ENCODE results near the gene DMD. TPM values are rescaled to one million over a fixed set of nuclear protein-coding genes. Genes with fewer than 3 reads are reported as not detected.

DMD gene
- total RNA-seq, 1 experiment from 2014 or later: 3.9 TPM

DNA sequence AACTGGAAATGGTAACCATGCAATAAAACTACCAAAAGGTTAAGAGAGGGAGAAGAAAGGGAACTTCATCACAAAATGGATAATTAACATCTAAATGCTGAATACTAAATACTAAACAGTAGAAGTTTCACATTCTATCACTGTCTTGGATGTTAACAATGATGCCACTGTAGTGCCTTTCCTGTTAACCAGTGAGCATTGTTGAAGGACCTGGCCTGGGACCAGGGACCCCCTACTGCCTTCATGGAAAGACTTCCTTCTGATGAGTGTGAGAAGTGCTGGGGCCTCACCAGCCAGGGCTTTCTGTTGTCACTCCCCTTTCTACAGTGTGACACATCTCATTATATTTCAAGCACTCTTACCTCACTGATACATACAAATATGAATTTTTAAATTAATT lies 1400.2 kb downstream of the DMD start:
- DNase-seq (ENCODE audit: extremely low read depth, low read depth): no peak

DNA sequence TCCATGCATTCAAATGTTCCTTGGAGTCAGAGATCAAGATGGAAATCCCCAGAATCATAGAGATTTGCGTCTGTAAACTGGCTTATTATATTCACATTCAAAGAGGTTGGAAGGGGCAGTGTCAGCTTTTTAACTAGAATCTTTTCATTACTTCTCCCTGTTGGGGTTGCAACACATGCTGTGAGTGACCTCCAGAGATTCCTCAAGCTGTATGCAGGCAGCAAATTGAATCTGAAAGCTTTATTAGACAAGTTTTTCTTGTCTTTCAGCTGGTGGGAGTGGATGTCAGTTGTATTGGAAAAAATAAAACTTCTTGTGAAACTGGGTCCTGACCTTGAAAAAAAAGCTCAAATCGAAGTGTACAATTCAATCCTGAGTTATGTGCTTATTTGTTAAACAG lies 1403.0 kb downstream of the DMD start:
- DNase-seq (ENCODE audit: extremely low read depth, low read depth): no peak

DNA sequence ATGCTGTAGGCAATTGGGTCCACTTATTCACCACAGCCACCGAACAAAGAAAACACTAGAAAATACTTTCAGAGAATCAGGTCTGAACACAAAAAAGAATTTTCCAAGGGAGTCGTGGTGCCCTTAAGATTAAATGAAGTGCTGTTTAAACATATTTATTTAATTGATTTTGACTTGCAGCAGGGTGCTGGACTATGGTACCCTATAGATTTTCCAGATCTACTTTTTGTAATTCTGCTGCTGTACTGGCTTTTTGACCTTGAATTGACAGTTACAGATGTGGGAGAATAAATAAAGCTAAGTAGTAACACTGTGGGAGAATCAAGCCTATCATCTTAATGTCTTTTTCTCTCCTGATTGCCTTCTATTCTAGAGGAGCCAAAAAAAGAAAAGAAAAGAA lies 1404.2 kb downstream of the DMD start:
- DNase-seq (ENCODE audit: extremely low read depth, low read depth): no peak

DNA sequence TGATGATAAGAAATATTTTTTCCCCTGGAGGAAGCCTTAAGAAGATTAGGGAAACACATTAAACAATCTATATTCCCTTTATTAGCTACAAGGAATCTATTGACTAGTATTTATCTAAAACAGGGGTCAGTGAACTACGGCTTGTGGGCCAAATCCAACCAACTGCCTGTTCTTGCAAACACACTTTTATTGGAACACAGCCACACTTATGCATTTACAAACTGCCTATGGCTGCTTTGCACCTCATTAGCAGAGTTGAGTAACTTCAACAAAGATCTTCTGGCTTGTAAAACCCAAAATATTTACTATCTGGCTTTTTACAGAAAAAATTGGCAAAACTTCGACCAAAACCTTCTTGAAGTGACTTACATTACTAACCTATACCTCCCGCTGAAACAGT lies 1405.6 kb downstream of the DMD start:
- DNase-seq (ENCODE audit: extremely low read depth, low read depth): no peak

DNA sequence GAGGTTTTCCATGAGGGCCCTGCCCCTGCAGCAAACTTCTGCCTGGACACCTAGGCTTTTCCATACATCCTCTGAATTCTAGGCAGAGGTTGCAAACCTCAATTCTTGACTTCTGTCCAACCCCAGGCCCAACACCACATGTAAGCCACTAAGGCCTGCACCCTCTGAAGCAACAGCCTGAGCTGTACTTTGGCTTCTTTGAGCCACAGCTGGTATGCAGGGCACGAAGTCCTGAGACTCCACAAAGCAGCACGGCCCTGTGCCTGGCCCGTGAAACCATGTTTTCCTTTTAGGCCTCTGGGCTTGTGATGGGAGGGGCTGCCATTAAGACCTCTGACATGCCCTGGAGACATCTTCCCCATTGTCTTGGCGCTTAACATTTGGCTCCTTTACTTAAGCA lies 1411.1 kb downstream of the DMD start:
- DNase-seq (ENCODE audit: extremely low read depth, low read depth): no peak

DNA sequence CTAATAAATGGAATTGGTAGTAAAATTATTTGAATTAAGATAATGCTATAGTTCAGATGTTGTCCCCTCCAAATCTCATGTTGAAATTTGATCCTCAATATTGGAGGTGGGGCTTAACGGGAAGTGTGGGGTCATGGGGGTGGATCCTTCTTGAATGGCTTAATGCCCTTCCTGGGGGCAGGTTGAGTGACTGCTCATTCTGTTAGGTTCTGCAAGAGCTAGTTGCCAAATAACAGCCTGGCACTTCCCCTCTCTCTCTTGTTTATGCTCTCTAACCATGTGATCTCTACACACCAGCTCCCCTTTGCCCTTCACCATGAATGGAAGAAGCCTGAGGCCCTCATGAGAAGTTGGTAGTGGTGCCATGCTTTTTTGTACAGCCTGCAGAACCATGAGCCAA lies 1414.7 kb downstream of the DMD start:
- no peak for DNase-seq (ENCODE audit: extremely low read depth, low read depth)

DNA sequence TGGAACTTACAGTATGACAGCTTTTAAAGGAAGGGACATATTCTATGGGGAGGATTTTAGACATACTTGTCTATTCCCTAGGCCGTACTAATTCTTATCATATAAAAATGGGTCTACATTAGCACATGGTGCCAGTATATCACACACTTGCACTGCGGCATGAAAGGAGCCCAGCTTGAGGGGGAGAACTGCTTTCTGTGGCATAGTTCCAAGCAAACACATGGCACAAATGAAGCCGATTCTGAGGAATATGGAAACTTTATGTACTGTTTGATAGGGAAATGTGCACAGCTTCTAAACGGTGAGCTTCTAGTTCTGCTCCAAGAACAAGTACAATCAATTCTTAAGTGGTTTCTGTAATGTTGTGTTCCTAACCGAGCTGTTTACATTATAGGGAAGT lies 1463.9 kb downstream of the DMD start:
- no peak for DNase-seq (ENCODE audit: extremely low read depth, low read depth)

DNA sequence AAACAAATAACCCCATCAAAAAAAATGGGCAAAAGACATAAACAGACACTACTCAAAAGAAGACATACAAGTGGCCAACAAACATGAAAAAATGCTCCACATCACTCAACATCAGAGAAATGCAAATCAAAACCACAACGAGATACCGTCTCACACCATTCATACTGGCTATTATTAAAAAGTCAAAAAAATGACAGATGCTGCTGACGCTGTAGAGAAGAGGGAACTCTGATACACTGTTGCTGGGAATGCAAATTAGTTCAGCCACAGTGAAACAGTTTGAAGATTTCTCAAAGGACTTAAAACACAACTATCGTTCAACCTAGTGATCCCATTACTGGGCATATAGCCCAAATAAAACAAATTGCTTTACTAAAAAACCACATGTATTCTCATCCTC lies 1468.3 kb downstream of the DMD start:
- no peak for DNase-seq (ENCODE audit: extremely low read depth, low read depth)

DNA sequence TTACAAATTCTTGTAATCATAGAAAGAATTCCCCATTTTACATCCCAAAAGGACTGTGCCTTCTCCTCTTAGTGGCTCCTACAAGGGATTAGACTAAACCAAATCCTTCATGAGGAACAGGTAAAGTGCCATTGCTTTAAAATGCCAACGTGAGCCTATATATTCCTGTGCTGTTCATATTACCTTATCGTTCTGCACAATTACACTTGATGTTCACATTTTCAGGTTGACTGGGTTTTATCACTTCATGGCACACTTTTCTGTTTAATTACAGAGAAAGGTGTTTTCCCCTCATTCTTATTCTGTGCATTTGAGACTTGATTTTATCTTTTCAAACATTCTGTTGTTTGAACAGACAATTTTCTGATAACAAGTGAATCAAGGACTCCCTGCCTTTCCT lies 1493.9 kb downstream of the DMD start:
- no peak for DNase-seq (ENCODE audit: extremely low read depth, low read depth)

DNA sequence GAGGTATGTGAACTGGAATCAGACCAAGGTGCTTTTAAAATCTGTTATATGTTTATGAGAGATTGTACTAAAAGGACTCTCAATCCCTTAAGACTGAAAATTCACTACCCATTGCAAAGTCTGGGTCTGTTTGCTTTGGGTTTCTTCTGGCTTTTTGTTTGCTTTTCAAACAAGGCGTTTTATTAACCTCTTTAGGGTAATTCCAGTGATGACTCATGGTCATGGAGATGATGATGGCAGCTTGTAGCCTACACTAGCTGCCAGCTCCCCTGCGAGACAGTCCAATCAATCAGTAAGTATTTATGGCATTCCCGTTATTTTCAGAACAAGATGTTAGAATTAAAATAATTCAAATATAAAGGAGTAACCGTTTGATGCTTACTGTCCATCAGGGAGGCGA lies 1495.7 kb downstream of the DMD start:
- DNase-seq (ENCODE audit: extremely low read depth, low read depth): no peak

DNA sequence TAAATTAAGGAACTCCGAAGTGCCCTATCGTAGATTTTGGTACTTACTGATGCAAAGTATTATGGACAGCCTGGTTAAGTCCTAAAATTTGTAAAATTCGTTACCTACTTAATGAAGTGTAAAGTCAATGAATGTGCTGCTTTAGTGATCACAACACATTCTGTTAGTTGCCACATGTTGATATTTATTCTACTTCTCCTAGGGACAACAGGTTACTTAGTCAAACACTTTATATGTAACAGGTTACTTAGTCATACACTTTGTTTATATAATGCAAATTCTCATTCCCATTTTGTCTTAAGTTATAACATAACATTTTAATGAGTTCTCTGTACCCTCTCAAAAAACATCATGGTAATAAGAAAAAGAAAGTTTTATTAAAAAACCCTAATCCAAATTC lies 1496.6 kb downstream of the DMD start:
- DNase-seq (ENCODE audit: extremely low read depth, low read depth): no peak

DNA sequence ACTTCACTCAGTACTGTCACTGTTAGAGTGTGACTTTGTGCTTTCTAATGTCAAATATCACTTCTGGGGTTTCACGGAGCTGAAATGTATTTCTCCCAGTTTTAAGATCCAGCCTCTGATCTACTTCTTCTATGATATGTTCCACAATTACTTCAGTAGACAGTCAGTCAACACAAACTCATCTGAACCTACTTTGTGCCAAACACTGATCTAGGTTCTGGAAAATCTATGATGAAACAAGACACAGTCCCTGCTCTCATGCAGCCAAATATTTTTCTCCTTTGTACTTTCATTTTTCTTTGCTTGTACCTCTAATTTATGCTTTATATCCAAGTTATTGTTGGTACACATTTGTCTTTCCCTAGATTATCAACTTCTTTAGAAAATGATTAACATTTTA lies 1498.2 kb downstream of the DMD start:
- no peak for DNase-seq (ENCODE audit: extremely low read depth, low read depth)

DNA sequence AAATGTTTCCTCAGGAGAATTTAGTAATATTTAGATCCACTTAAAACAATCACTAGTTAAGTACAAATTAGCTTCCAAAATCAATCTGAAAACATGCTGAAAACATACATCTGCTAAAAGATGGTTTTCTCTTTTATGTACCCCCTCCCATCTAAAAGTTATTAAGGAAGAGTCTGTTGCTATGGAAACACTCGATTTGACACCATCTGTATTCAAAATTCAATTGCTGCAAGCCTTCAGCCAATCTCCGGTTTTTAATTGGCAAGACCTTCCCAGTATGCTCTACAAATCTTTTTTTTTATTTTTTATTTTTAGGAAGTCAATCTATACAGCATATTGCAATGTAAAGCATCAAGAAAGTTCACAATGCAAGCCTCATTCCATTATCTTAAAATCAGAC lies 1500.2 kb downstream of the DMD start:
- DNase-seq (ENCODE audit: extremely low read depth, low read depth): no peak

DNA sequence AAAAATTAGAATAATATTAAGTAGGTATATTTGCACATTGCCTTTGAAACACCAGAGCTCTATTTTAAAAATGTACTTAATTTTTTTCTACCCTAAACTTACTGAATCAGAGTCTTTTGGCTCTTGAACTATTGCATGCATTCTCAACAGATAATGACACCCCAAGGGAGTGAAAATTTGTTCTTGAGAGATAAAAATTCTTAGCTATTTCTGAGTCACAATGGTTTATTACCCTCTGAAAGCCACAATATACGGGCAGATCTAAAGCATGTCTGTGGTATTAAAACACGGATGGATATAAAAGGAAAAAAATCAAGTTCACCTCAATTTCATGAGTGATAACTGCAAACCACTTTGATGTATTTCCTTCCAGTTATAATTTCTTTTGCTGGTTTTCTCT lies 1503.2 kb downstream of the DMD start:
- no peak for DNase-seq (ENCODE audit: extremely low read depth, low read depth)

DNA sequence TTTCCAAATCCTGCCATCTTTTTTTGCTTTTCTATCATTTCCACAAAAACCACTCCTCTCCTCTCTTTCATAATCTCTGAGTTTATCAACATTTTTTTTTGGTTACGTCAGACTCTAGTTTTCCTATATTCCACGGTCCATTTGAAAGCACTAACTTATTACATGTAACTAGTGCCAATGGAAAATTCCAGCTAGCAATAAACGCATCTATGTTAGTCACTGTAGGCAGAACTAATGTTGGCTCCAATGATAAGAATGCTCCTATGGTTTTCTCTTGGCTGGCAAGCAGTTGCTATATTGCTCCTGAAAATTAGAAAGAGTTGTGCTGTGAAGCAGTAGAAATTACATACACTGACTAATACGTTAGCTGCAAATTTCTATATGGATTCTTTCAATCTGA lies 1504.9 kb downstream of the DMD start:
- no peak for DNase-seq (ENCODE audit: extremely low read depth, low read depth)

DNA sequence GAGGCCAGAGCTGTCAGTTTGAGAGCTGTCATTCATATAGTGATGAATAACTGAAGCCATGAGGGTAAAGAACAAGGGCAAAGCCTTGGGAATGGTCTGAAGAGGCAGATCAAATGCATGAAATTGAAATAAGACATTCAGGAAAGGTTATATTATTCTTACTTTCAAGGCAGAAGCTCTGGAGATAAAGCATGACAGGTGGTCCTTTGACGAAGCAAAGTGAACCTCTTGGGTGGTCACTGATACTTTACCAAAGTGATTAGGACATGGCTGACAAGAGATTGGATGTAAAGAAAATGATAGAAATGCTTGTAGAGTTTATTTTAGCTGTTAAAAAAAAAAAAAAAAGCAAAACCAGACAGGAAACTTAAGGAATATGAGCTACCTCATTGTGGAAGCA lies 1505.5 kb downstream of the DMD start:
- no peak for DNase-seq (ENCODE audit: extremely low read depth, low read depth)

DNA sequence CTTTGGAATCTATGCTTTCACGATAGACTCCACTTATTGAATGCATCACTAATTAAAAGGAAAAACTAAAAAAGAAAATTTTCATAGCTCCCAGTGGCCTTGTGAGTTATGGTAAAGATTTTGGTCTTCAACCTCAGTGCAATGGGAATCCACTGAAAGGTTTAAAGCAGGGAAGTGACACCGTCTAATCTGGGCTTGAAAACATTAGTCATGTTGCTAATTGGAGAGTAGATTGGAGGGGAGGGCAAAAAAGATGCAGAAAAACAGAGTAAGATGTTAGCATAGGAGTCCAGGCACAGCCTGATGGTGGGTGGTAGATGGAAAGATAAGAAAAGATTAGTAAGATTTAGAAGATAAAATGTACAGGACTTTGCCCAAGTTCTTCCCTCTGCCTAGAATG lies 1506.4 kb downstream of the DMD start:
- DNase-seq (ENCODE audit: extremely low read depth, low read depth): no peak

DNA sequence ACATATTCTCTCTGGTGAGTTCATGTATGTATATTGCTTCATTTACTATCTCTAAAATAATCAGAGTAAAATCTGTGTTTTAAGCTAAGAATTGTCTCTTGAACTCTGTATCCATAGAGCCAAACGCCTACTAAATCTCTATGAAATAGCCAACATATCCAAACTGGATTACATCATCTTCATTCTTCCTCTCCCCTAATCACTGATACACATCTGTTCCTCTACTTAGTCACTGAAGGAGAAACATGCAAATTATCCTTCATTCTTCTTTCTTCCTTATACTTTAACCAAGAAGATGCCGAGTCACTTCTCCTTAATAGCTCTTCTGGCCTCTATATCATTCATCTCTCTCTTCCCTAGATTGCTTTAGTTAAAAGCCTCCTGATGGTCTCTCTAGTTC lies 1509.1 kb downstream of the DMD start:
- no peak for DNase-seq (ENCODE audit: extremely low read depth, low read depth)

DNA sequence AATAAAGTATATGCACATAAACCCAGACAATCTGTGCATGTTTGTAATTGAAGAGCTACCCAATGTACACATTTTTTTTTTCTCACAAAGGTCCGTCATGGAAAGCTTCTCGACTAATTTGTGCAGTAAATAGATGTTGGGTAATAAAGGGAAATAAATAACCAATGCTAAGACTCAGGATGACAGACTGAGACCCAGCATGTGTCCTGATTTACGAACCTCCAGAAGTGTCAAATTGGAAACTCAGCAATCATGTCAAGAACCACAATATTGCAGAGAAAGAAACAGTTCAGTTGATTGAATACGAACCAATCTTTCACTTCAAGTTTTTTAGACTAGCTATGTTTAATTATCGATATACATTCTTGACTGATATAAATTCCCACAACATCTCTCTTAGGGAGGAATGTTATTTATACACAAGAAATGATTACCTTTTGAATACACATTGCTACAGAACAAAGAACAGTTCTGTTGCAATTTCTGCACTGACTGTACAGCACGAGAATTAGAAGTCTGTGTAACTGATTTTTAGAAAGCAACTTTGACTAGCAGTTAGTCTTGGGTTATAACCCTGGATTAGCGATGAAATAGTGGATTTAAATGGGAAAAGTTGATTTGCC lies 1513.9 kb downstream of the DMD start:
- DNase-seq (ENCODE audit: extremely low read depth, low read depth): no peak

DNA sequence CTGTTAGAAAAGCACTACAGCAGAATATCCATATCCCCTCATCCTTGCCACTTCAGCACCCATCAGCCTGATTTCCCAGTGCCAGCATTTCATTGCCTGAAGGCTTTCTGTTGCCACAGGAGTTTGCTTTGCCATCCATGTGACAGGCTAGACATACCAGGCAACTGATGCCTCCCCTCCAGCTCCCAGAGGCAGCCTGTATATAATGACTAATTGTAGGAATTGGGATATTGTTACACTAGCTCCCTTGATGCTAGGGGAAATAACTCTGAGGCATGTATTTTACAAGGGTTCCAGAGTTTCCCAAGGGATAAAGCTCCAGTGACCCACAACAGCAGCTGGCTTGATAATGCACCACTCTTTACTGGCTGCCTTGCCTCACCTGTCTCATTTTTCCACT lies 1531.5 kb downstream of the DMD start:
- no peak for DNase-seq (ENCODE audit: extremely low read depth, low read depth)

DNA sequence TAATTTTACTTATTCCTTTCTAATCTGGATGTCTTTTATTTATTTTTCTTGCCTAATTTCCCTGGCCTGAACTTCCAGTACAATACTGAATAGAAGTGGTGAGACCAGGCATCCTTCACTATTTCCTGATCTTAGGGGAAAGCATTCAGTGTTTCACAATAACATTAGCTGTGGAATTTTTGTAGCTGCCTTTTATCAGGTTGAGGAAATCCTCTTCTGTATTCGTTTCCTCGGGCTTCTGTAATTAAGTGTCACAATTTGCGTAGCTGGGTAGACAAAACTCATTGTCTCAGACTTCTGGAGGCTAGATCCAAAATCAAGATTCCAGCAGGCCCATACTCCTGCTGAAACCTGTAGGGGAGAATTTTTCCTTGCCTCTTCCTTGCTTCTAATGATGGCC lies 1541.1 kb downstream of the DMD start:
- DNase-seq (ENCODE audit: extremely low read depth, low read depth): no peak

DNA sequence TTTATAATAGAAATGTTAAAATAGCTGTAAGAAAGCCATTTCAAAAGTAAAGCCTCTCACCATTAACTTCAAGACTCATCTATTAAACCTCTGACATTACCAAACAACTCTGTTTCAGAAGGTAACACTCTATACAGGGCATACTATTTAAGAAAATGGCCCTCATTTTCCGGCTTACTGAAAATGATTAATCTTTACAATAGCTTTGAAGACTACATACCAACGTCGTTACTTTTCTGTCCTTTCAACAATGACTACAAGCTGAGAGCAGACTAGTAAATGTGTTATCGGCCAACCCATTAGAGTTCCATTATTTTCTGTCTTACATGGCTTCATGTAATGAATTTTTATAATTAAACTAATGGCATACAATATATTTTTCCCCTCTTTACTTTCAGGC lies 1545.9 kb downstream of the DMD start:
- no peak for DNase-seq (ENCODE audit: extremely low read depth, low read depth)

DNA sequence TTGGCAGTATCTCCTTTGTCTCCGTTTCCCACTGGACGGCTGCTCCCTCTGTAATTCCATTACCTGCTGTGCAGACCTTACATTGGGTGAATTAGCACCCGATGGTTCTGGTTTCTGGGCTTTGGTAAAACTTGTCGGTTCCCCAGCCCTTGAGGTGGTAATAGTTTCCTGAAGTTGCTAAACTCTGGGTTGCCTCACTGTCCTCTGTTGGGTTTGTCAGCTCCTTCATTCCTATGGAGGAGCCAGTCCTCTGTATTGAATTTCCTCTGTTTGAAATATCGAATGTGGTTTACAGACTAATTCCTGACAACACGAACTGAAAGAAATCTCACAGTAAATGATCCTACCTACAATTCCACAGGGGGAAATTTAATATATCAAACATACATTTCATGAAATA lies 1548.2 kb downstream of the DMD start:
- DNase-seq (ENCODE audit: extremely low read depth, low read depth): no peak
